HG02763 (cell line): ENCODE data around the gene HOGA1.

ENCODE experiments used
- ATAC-seq: cut with Tn5 transposase; IDR thresholded peaks from one replicate; pipeline ENCODE4 v1.9.1; 2021; ENCODE audit warnings: mild to moderate bottlenecking, moderate library complexity; ENCODE audit not compliant: unreplicated experiment

The HOGA1 gene

DNA sequence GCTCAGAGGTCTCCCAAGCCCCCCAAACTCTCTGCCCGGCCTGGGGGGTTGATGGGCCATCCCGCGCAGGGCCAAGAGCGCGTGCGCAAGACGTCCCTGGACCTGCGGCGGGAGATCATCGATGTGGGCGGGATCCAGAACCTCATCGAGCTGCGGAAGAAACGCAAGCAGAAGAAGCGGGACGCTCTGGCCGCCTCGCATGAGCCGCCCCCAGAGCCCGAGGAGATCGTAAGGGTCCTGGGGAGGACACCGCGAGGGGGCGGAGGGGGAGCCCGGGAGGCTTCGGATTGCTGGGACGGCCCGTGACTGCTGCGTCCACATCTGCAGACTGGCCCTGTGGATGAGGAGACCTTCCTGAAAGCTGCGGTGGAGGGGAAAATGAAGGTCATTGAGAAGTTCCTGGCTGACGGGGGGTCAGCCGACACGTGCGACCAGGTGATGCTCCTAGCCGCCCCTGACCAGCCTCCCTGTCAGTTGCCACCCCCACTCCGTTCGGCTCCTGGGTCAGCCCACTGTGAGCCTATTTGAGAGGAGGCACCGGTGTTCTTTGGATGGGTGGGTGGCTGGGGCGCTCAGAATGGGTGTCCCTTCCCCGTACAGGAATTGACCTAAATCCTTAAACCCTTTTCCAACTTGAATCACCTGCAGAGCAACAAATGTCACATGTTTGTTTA lies 5.9 kb upstream of the HOGA1 start:
- no peak for ATAC-seq

DNA sequence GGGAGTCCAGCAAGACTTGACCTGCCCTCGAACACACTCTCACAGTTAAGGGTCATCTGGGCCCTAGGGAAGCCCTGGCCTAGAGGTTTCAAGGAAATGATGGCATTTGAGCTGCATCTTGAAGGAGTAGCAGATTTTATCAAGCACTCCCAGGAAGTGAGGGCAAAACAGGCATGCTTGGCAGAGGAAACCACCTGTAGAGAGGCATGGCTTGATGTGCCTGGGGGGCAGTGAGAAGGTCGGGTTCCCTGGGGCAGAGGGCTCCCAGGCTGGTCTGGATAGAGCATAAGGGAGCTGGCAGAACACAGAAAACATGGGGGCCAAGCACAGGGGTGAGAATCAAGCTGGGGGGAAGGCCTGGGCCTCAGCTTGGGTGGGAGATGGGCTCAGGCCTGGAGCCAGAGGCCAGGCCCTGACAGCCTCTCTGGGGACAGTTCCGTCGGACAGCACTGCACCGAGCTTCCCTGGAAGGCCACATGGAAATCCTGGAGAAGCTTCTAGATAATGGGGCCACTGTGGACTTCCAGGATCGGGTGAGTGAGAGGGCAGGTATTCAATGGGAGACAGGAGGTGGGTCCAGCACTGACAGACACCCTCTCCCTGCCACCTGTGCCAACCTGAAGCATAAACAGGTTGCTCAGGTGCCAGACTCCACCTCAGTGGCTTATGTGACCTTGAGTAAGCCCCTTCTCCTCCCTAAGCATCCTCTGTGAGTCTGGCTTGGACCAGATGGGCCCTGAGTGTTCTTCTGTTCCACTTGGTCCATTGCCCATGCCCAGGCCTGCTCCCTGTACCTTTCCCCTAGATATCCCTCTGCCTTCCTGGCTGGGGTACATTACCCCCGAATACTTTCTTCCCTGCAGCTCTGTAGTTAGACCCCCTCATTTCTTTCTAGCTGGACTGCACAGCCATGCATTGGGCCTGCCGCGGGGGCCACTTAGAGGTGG lies 3.5 kb upstream of the HOGA1 start:
- no peak for ATAC-seq

DNA sequence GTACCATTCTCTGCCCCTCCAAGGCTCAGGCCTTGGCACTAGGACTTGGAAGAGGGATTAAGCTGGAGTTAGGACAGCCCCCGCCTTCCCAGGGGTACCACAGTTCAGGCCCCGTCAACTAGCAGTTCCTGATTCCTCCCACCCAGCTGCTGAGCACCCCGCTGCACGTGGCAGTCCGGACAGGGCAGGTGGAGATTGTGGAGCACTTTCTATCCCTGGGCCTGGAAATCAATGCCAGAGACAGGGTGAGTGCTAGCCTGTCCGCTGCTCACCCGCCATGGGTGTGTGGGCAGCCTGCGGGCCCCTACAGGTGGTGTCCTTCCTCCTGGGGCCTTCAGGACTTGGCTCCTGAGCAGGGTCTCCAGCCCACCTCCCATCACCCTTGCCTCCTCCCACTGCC lies 2.0 kb upstream of the HOGA1 start:
- ATAC-seq, result no peak

DNA sequence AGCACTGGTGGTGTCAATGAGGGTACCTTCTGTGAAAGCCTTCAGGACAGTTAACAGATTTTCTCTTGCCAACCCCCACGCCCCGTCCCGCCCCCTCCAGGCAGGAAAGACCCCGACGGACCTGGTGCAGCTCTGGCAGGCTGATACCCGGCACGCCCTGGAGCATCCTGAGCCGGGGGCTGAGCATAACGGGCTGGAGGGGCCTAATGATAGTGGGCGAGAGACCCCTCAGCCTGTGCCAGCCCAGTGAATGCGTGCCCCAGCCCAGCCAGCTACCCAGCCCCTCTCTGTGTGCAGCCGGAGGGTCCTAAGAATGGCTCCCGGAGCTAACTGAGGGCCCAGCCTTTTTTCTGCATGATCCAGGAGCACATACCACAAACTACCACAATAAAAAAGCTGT lies 713 bp upstream of the HOGA1 start:
- no peak for ATAC-seq

DNA sequence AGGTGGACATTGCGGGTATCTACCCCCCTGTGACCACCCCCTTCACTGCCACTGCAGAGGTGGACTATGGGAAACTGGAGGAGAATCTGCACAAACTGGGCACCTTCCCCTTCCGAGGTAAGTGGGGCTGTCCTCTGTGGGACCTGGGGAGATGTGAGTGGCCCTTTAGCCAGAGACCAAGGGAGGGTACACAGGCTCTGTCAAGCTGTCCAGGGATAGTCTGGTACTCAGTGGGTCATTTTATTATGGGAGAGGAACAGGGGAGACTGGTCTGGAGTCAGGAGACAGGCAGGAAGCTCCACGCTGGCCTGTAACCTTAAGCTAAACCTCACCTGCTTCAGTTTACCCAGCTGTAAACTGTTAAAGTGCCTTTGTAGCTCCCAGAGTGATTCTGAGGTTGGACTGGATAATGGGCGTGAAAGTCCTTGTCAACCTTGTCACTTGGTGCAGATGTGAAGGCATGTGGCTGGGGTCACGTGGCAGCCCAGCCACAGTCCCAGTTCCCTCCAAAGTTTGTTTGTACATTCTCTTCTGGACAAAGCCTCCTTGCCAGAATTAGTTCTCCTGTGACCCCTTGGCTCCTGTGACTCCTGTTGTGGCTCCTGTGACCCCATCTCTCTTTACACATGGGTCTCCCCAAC lies 729 bp downstream of the HOGA1 start:
- no peak for ATAC-seq

DNA sequence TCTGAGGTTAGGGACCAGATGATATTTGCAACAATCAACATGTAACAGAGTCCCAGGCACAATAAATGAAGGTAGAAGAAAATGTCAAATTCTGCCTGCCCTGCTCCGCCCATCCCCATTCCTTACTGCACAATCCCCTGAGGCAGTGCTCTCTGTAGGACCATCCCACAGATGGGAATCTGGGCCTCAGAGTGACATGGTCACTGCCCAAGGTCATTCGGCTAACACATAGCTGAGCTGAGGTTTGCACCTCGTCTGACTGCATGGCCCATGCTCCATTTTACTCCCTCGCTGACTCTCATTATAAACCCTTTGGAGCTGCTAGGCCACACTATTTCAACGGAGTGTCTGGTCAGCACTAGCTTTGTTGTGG lies 1.2 kb downstream of the HOGA1 start:
- ATAC-seq, result no peak

DNA sequence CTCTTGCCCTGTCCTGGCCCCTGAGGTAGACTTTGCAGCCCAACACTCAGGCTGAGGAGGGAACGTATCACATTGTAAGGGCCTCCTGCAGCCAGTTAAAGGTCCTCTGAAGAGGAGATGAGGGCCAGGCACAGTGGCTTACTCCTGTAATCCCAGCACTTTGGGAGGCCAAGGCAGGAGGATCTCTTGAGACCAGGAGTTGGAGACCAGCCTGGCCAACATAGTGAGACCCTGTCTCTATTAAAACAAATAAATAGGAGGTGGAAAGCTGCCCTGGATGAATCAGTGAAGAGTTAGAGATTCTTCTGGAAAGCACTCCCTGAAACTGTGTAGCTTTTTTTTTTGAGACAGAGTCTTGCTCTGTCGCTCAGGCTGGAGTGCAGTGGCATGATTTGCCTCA lies 3.0 kb downstream of the HOGA1 start:
- no peak for ATAC-seq

DNA sequence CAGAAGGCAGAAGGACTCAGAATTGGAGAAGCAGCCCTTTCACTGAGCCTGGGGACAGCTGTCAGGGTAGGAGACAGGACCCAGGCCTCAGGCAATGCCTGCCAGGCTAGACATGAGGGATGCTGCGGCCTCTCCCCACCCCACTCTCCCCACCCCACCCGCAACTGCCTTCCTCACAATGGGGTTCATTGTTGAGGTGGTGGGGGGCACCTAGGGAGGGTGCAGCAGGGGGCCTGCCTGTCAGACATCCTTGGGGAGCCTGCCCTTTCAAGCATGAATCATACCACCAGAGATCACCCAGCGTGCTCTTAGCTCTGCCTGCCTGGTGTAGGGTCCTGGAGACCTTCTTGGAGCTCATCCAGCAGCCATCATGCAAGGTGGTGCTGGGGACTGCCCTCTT lies 5.3 kb downstream of the HOGA1 start, which contains the start of gene C10orf62:
Gene C10orf62 (plus strand): TSS at position 243 of the 400 bp plus-strand sequence. CDS start 177 bp downstream, outside the sequence.
- no peak for ATAC-seq

DNA sequence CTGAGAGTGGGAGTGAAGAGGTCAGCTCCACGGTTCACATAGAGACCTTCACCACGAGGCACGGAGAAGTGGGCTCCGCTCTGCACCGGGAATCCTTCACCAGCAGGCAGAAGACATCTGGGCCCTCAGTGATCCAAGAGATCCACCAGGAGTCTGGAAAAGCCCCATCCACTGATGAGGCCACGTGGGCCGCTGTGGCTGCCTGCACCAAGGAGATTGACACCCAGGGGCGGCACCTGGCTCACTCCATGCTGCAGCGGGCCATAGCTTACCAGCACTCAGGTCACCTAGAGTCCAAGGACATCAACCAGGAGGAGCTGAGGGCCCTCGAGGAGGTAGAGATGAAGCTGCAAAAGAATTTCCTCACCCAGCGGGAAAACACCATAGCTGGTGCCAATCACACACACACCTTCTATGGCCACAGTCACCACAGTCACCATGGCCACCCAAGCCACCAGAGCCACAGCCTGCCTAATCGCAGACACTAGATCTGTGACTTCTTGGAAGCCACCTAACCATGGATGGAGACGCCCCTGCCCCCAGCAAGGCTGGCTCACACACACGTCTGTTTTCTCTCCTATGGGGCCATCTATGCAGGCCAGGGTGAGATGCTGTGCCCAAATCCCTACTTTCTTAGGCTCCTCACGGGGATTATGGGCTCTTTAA lies 6.0 kb downstream of the HOGA1 start:
- no peak for ATAC-seq

DNA sequence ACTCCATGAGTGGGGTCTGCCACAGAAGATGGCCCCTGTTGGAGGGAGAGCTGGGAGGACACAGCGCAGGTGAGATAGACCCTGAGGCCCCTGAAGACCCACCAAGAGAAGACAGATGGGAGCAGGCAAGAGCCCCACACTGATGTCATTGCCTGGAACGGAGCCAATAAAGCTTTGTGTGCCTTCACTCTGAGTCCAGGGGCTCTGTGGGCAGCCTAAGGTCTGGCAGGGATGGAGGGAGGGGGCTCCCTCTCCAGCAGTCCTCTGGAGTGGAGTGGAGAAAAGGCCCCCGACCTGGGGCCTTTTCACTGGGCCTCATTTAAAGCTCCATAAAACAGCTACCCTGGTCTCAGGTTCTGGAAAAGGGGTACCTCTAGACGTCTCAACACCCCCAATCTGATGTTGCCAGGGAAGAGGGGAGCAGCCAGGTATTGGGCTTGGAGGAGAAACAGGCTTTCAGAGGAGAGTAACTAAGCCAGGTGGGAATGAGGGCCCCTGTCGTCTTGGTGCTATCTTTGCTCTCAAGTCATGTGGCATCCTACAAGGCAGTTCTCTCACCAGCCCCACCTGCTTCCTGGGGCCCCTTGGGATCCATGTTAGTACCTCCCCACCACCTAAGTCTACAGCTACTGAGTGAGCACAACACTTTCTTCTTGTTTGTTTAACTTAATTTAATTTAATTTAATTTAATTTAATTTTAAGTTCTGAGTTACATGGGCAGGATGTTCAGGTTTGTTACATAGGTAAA lies 6.7 kb downstream of the HOGA1 start:
- no peak for ATAC-seq

DNA sequence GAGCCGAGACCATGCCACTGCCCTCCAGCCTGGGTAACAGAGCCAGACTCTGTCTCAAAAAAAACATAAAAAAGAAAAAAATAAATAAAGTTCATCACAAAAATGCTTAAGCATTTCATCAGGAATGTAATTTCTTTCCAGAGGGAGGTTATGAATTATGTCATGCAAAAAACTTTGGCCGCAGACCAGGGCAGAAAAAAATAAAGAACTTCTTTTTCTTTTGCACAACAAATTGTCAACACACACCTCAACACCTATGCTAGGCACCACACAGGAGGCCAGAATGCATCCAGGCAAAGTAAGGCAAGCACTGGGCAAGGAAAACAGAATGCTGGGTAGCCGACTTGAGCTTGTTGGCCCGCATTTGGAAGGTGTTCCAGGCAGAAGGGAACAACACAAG lies 9.2 kb downstream of the HOGA1 start:
- no peak for ATAC-seq

DNA sequence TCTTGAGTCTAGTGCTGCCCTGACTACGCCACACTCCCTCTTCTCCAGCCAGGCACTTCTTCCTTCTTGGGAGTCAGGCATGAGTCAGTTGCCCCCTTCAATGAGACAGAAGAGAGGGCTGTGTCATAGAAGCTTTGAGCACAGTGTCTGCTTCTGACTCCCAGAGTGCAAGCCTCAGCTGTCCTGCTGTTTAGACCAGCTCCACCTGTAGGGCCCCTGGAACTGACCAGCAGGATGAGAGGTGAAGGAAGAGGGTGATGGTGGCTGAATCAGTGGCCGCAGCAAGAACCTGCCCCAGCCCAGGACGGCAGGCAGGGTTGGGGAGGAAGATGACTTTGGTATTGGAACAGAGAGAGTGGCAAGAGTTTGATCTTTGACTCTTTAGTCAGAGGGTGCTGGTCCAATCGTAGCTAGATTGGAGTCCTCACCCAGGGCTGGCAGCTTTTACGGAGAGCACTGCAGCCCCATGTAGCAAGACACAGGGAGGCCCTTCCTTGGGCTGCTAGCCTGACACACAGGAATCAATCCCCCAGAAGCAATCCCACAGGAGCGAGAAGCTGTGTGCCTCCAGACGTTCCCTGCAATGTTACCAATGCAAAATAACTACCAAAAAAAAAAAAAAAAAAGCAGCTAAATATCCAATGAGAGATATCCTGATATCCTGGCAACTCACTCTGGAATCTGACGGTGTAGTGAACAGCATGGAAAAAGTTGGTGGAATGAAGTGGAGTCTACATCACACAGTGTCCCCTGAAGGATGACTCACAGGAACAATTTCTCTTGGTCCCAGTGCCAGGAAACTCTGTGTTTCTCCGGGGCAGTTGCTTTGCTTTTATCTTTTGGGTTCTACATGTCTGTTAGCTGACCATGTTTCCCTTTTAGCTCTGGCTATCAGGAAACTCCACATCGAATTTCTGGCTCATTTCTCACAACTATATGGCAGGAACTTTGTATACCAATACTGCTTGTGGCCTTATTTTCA lies 12.2 kb downstream of the HOGA1 start:
- no peak for ATAC-seq

DNA sequence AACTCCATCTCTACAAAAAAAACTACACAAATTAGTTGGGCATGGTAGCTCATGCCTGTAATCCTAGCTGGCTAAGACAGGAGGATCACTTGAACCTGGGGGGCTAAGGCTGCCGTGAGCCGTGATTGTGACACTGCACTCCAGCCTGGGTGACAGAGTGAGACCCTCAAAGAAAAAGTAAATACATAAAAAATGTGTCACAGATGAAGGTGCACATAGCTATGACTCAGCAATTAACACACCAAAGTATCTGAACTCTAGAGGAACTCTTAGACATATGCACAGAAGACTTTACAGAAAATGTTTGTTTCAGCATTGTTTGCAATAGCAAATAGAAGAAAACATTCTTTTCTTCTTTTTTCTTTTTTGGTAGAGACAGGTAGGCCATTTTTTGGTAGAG lies 13.6 kb downstream of the HOGA1 start:
- ATAC-seq, result no peak

DNA sequence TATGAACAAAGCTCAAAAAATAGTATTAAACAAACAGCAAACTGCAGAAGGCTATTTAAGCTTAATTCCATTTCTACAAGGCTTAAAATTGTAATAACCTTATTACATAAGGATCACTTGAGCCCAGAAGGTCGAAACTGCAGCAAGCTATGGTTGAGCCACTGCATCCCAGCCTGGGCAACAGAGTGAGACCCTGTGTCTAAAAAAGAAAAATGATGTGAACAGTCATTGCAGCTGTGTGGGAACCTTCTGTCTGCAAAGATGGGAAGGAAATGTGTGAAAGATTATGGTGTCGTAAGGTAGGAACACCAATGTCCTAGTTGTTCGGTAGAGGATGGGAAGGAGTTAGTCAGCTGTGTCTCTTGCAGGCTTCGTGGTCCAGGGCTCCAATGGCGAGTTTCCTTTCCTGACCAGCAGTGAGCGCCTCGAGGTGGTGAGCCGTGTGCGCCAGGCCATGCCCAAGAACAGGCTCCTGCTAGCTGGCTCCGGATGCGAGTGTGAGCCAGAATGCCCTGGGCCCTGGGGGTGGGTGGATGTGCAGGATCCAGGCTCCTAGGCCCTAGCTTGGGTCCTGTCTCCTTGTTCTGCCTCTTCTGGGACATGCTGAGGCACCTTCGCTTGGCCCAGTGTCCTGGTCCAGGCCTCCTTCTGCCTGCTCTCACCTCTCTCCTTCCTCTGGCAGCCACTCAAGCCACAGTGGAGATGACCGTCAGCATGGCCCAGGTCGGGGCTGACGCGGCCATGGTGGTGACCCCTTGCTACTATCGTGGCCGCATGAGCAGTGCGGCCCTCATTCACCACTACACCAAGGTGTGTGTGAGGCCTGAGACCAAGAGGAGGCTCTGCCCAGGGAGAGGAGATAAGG lies 14.4 kb downstream of the HOGA1 start:
- no peak for ATAC-seq

DNA sequence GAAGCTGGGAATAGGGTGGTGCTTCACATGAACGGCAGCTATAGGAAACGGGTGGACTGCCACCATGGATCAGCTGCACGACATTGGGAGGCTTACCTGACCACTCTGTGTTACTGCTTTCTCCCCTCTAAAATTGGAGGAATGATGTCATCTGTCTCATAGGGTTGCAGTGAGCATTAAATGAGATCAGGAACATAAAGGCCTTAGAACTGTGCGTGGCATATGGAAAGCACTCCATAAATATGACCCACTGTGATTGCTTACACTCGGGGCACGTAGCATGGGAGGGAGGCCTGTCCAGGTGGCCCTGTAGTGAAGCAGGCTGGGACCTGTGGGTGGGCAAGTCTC lies 15.1 kb downstream of the HOGA1 start:
- no peak for ATAC-seq

DNA sequence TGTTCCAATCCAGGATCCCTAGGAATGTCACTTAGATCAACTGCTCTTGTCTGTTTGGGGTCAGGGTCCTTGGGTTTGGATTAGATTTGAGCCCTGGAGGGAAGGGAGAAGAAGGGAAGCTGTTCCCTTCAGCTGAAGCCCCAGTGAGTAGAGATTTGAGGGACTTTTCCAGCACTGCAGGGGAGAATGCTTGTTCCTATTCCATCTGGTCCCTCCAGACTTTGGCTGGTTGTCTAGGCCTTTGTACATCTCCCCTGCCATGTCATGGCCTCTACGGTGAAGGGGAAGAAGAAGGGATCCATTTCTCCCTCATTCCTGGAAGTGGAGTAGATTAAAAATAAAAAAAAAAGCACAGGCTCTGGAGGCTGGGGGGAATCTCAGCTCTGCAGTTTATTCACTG lies 16.4 kb downstream of the HOGA1 start:
- ATAC-seq, result no peak

DNA sequence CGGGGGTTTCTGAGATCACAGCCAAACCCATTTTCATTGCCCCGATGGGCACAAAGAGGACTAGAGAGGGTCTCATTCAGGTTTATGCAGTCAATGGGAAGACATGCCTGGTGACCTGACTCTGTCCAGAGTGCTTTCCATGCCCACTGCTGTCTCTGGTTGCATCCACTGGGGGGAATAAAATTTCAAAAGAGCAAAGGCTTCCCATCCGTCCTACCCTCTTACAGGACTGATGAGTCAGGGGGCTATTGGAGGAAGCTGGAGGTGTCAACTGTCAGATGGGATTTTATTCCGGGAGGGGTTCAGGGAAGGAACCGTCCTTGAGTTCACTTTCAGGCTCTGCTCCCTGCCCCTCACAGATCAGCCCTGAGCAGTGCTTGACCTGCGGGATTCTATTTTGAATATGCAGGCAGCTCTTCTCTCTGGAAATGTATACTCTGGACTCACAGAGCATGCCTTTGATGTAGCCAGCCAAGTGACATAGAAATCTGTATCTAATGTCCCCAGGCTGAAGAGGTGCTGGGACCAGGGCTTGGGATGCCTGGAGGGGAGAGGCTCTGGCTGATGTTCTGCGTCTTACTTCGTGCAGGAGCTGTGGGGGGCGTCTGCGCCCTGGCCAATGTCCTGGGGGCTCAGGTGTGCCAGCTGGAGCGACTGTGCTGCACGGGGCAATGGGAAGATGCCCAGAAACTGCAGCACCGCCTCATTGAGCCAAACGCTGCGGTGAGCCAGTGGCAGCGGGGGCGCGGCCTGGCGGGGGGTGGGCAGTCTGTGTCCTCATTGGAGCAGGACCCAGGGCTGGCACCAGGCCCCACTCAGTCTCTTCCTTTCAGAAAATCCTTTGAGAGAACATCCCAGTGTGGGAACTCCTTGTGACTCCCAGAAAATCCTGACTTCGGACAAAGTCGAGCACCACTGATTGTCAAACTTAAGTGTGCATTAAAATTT lies 17.4 kb downstream of the HOGA1 start:
- ATAC-seq, result no peak
